SU-DHL-6 (cell line): ENCODE data around the gene PNPLA7.

Source experiments
- H2AFZ ChIP-seq: fragments of 200-600 bp; sonication (generic); 2 replicates; pipeline ENCODE4 v1.6.1; 2014; ENCODE audit warnings: low read depth, mild to moderate bottlenecking, moderate library complexity, mixed read lengths, antibody characterized with exemption, low read length; ENCODE audit not compliant: severe bottlenecking
- H3F3A ChIP-seq: fragments of 200-600 bp; shearing (Covaris generic); 2 replicates; pipeline ENCODE4 v1.6.0; 2016; ENCODE audit warnings: antibody characterized with exemption, mild to moderate bottlenecking; ENCODE audit not compliant: insufficient read depth
- H3K27ac ChIP-seq: fragments of 200-600 bp; sonication (generic); 2 replicates; pipeline ENCODE4 v1.5.1; 2016; ENCODE audit warnings: low read depth, mild to moderate bottlenecking, low read length, moderate library complexity, mixed read lengths
- H3K27me3 ChIP-seq: fragments of 200-600 bp; sonication (generic), shearing (Covaris generic); 2 replicates; pipeline ENCODE4 v1.6.0; 2014; ENCODE audit warnings: mild to moderate bottlenecking, low read length
- H3K36me3 ChIP-seq: fragments of 200-600 bp; sonication (generic); 2 replicates; pipeline ENCODE4 v1.6.1; 2014; ENCODE audit warnings: mild to moderate bottlenecking, low read length, mixed read lengths
- H3K4me2 ChIP-seq: fragments of 300-600, 200-600 bp; shearing (Covaris generic), sonication (generic); 2 replicates; pipeline ENCODE4 v1.6.0; 2014; ENCODE audit warnings: low read length, low read depth, mild to moderate bottlenecking; ENCODE audit not compliant: poor library complexity, severe bottlenecking
- H3K4me3 ChIP-seq: fragments of 200-600 bp; sonication (generic); 2 replicates; pipeline ENCODE4 v1.5.1; 2014; ENCODE audit warnings: antibody characterized with exemption, low read length, mild to moderate bottlenecking, mixed read lengths; ENCODE audit not compliant: insufficient read depth, poor library complexity, severe bottlenecking
- H3K79me2 ChIP-seq: fragments of 200-600 bp; sonication (generic); 2 replicates; pipeline ENCODE4 v1.6.1; 2014; ENCODE audit warnings: mild to moderate bottlenecking, low read length, moderate library complexity; ENCODE audit not compliant: insufficient read depth
- H3K9ac ChIP-seq: fragments of 200-600 bp; sonication (generic); 2 replicates; pipeline ENCODE4 v1.7.0; 2014; ENCODE audit warnings: mild to moderate bottlenecking, low read length
- H3K9me2 ChIP-seq: fragments of 200-600 bp; sonication (generic); replicated peaks from 2 replicates; pipeline ENCODE4 v1.6.1; 2014; ENCODE audit warnings: low read length; ENCODE audit not compliant: insufficient read depth
- H3K9me3 ChIP-seq: fragments of 200-600 bp; sonication (generic); 2 replicates; pipeline ENCODE4 v1.6.1; 2014; ENCODE audit warnings: low read length, mixed read lengths; ENCODE audit not compliant: insufficient read depth
- H4K20me1 ChIP-seq: fragments of 200-600 bp; sonication (generic); 2 replicates; pipeline ENCODE4 v1.6.1; 2014; ENCODE audit warnings: low read depth, mild to moderate bottlenecking, antibody characterized with exemption, low read length, moderate library complexity, mixed read lengths
- CTCF ChIP-seq: fragments of 200-600 bp; sonication (generic); IDR thresholded peaks from one replicate; pipeline ENCODE4 v1.5.1; 2017; ENCODE audit warnings: antibody characterized with exemption, mild to moderate bottlenecking, low read length, moderate library complexity; ENCODE audit not compliant: insufficient read depth, poor library complexity, severe bottlenecking
- EZH2phosphoT487 ChIP-seq: fragments of 200-600 bp; sonication (generic), shearing (Covaris generic); conservative IDR thresholded peaks from 2 replicates; pipeline ENCODE4 v1.6.1; 2018; ENCODE audit warnings: mild to moderate bottlenecking, antibody characterized with exemption, low read length, moderate library complexity, mixed read lengths

Gene PNPLA7

GRCh38 chr9:137502008-137502911 is 47.9 kb downstream of the PNPLA7 start:
- H3K9ac ChIP-seq, result no peak overlapping the region
- no peaks in the 10 kb centered on the region for H3K36me3 ChIP-seq
- TF ChIP-seq CTCF, result no peak
- no peak for TF ChIP-seq EZH2phosphoT487
- H3K9me3 ChIP-seq, result no peaks in the 10 kb centered on the region
- H2AFZ ChIP-seq, result no peak overlapping the region
- H3K9me2 ChIP-seq, result no peaks in the 10 kb centered on the region
- no peaks in the 10 kb centered on the region for H3K79me2 ChIP-seq
- no peaks in the 10 kb centered on the region for H4K20me1 ChIP-seq
- H3K4me3 ChIP-seq, result no peak overlapping the region
- no peaks in the 10 kb centered on the region for H3F3A ChIP-seq
- H3K4me2 ChIP-seq, result no peak overlapping the region
- no peak overlapping the region for H3K27ac ChIP-seq
- H3K27me3 ChIP-seq, result no peaks in the 10 kb centered on the region

GRCh38 chr9:137501457-137501856 is 48.7 kb downstream of the PNPLA7 start:
- no peaks in the 10 kb centered on the region for H3K9me2 ChIP-seq
- no peaks in the 10 kb centered on the region for H3K9me3 ChIP-seq
- H3K27me3 ChIP-seq, result no peaks in the 10 kb centered on the region
- H3K79me2 ChIP-seq, result no peaks in the 10 kb centered on the region
- H3K4me2 ChIP-seq, result no peak overlapping the region
- no peak for TF ChIP-seq EZH2phosphoT487
- no peak for TF ChIP-seq CTCF
- H4K20me1 ChIP-seq, result no peaks in the 10 kb centered on the region
- no peak overlapping the region for H3K9ac ChIP-seq
- no peaks in the 10 kb centered on the region for H3K36me3 ChIP-seq
- no peak overlapping the region for H3K27ac ChIP-seq
- H3F3A ChIP-seq, result no peaks in the 10 kb centered on the region
- H3K4me3 ChIP-seq, result no peak overlapping the region
- H2AFZ ChIP-seq, result no peak overlapping the region

DNA sequence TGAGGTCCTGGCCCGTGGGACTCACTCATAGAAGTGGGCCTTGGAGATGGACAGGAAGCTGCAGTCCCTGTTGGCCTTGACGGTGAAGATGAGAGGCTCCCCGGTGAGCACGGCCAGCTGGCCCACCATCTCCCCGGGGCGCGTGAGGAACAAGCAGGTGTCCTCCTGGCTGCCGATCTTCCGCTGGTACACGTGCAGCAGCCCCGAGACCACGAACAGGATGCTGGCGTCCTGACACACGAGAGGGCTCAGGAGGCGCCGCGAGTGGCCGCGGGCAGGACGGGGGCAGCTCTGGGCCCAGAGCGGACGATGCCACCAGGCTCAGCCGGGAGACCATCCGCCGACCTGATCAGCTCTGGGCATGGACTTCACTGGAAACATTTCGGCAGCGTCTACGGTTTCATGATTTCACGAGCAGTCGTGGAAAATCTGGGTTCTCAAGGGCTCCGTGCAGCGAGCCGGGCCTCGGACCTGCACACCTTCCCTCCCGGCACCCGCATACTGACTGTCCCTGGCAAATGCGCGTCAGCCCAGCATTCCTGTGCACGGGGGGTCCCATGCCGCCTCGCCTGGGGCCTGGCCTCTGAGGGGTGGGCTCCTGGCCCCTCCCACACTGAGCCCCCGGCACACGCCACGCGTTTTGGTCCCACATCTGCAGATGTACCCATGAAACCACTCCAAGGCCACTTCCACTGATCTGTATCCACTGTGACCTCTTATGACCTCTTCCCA is 49.4 kb downstream of the PNPLA7 start:
- Histone ChIP-seq H3K27me3 (no peaks in the 10 kb centered on the region), H3K4me3 (no peak overlapping the region), H2AFZ (no peak overlapping the region), H3F3A (no peaks in the 10 kb centered on the region), H4K20me1 (no peaks in the 10 kb centered on the region), H3K36me3 (no peaks in the 10 kb centered on the region), H3K79me2 (no peaks in the 10 kb centered on the region), H3K4me2 (no peak overlapping the region), H3K9ac (no peak overlapping the region), H3K9me3 (no peaks in the 10 kb centered on the region), H3K9me2 (no peaks in the 10 kb centered on the region), H3K27ac (no peak overlapping the region)
- no peak for TF ChIP-seq CTCF
- no peak for TF ChIP-seq EZH2phosphoT487
